ENCODE results near the gene MAP1B.

- TF ChIP-seq CTCF (conservative IDR thresholded peaks at IDR 0.05; ENCODE audit: low read depth, low read length) (no peak), EZH2 (IDR thresholded peaks at IDR 0.05; ENCODE audit: borderline replicate concordance, low read depth, low read length, poor library complexity, severe bottlenecking) (no peak)
Observed at GRCh38 chr5:72210888-72211678, 103.8 kb downstream of the MAP1B start.
